CD14-positive monocyte (primary cell): ENCODE data around the gene SPOP. TPM values are rescaled to one million over a fixed set of nuclear protein-coding genes. Genes with fewer than 3 reads are reported as not detected.
A peak's percentile ranks its signal among the peaks of the same experiment; 100 is the strongest.

ENCODE experiments used
- DNase-seq, 3 donors: peaks; one replicate each; pipeline ENCODE4 v3.0.0-alpha.2; 2011 to 2022
- H2AFZ ChIP-seq: 2 replicates; pipeline ENCODE4 v1.6.0; 2012; ENCODE audit warnings: mild to moderate bottlenecking, low read depth, low read length, inconsistent platforms; ENCODE audit not compliant: insufficient read depth, poor library complexity, severe bottlenecking
- H3K27ac ChIP-seq, 2 donors: 1 replicate in 1 of 2; 2 replicates in 1 of 2; pipeline ENCODE4 v1.5.1; 2012 to 2013; ENCODE audit warnings: low read length in 2 of 2, control low read depth in 1 of 2, inconsistent platforms in 1 of 2, low read depth in 1 of 2, mild to moderate bottlenecking in 1 of 2
- H3K27me3 ChIP-seq, 2 donors: one replicate each; pipeline versions ENCODE4 v1.6.0 to v1.6.1; 2011 to 2013; ENCODE audit warnings: low read length in 2 of 2; ENCODE audit not compliant: control insufficient read depth in 2 of 2, insufficient read depth in 2 of 2
- H3K36me3 ChIP-seq, 2 donors: replicated peaks in 1 of 2; 1 replicate in 1 of 2; 2 replicates in 1 of 2; pipeline versions ENCODE4 v1.5.1 to v1.6.1; 2012 to 2013; ENCODE audit warnings: low read length in 2 of 2, control low read depth in 1 of 2, inconsistent platforms in 1 of 2, mild to moderate bottlenecking in 1 of 2; ENCODE audit not compliant: insufficient read depth in 2 of 2, control insufficient read depth in 1 of 2
- H3K4me1 ChIP-seq, 2 donors: 1 replicate in 1 of 2; 2 replicates in 1 of 2; pipeline versions ENCODE4 v1.5.1 to v1.6.1; 2012 to 2013; ENCODE audit warnings: low read length in 2 of 2, control low read depth in 1 of 2, inconsistent platforms in 1 of 2, mild to moderate bottlenecking in 1 of 2, moderate library complexity in 1 of 2; ENCODE audit not compliant: insufficient read depth in 2 of 2, control insufficient read depth in 1 of 2
- H3K4me2 ChIP-seq: replicated peaks from 2 replicates; pipeline ENCODE3; 2012; ENCODE audit warnings: low read length, moderate library complexity, mild to moderate bottlenecking; ENCODE audit not compliant: poor library complexity, severe bottlenecking; ENCODE audit errors: extremely low read depth
- H3K4me3 ChIP-seq, 3 experiments: fragments of 200-600 bp in 1 of 3; sonication (generic) in 1 of 3; replicated peaks in 1 of 3; 1 replicate in 2 of 3; 2 replicates in 1 of 3; pipeline ENCODE4 v1.5.1; 2011 to 2013; ENCODE audit warnings: low read length in 3 of 3, mild to moderate bottlenecking in 3 of 3, control low read depth in 2 of 3, low read depth in 2 of 3, inconsistent platforms in 1 of 3, moderate library complexity in 1 of 3
- H3K79me2 ChIP-seq: 2 replicates; pipeline ENCODE4 v1.6.0; 2012; ENCODE audit warnings: mild to moderate bottlenecking, control low read depth, inconsistent platforms, low read length, moderate library complexity; ENCODE audit not compliant: insufficient read depth
- H3K9ac ChIP-seq: 2 replicates; pipeline ENCODE4 v1.6.0; 2017; ENCODE audit warnings: low read length, mild to moderate bottlenecking; ENCODE audit not compliant: insufficient read depth, poor library complexity, severe bottlenecking
- H3K9me3 ChIP-seq, 2 donors: replicated peaks in 1 of 2; 1 replicate in 1 of 2; 2 replicates in 1 of 2; pipeline versions ENCODE4 v1.5.1 to v1.6.1; 2012 to 2013; ENCODE audit warnings: low read length in 2 of 2, control low read depth in 1 of 2; ENCODE audit not compliant: control insufficient read depth in 1 of 2, insufficient read depth in 1 of 2
- H4K20me1 ChIP-seq: 2 replicates; pipeline ENCODE4 v1.6.0; 2012; ENCODE audit warnings: mild to moderate bottlenecking, low read length, control low read depth, moderate library complexity; ENCODE audit not compliant: insufficient read depth
- H3K27ac Mint-ChIP-seq, 7 donors: one replicate each; pipeline ENCODE4 v1.8.0; 2020; ENCODE audit warnings: mild to moderate bottlenecking in 7 of 7, mixed read lengths in 7 of 7, moderate library complexity in 6 of 7, inconsistent platforms in 2 of 7
- H3K27me3 Mint-ChIP-seq, 3 donors: one replicate each; pipeline ENCODE4 v1.8.0; 2021 to 2022; ENCODE audit warnings: low read depth in 3 of 3, mild to moderate bottlenecking in 3 of 3, mixed read lengths in 3 of 3, moderate library complexity in 3 of 3, inconsistent platforms in 1 of 3
- H3K36me3 Mint-ChIP-seq, 2 donors: one replicate each; pipeline ENCODE4 v1.8.0; 2020; ENCODE audit warnings: mixed read lengths in 2 of 2, inconsistent platforms in 1 of 2, mild to moderate bottlenecking in 1 of 2
- H3K4me1 Mint-ChIP-seq: one replicate; pipeline ENCODE4 v1.8.0; 2020; ENCODE audit warnings: mild to moderate bottlenecking, mixed read lengths
- H3K4me3 Mint-ChIP-seq, 2 donors: one replicate each; pipeline ENCODE4 v1.8.0; 2020; ENCODE audit warnings: mild to moderate bottlenecking in 2 of 2, mixed read lengths in 2 of 2, moderate library complexity in 1 of 2
- H3K9me3 Mint-ChIP-seq, 7 donors: one replicate each; pipeline ENCODE4 v1.8.0; 2020 to 2022; ENCODE audit warnings: mixed read lengths in 7 of 7, mild to moderate bottlenecking in 6 of 7, moderate library complexity in 6 of 7, inconsistent platforms in 2 of 7
- WGBS: methylation state at CpG from one replicate; pipeline ENCODE4 v1.1.5; 2013; ENCODE audit warnings: missing lambda C conversion rate; ENCODE audit not compliant: insufficient coverage; 5-methylcytosine and 5-hydroxymethylcytosine counted together
- intact Hi-C, 2 donors: fragments of 100-400 bp; cut with micrococcal nuclease; formaldehyde crosslinking; loops; one replicate each; pipeline versions ENCODE4 v1.15.0 to v1.15.1; 2023
- polyA plus RNA-seq, 3 donors: library from polyadenylated mRNA; depleted of rRNA in 1 of 3; unstranded in 2 of 3; stranded (reverse) in 1 of 3; fragments of 300-500 nt in 2 of 3; fragments of >200 nt in 1 of 3; fragmentation: Illumina TruSeq in 2 of 3; gene quantifications; 1 replicate in 2 of 3; 2 replicates in 1 of 3; pipeline ENCODE4 v1.2.3, GENCODE V29; 2012 to 2021
- TF ChIP-seq, protein P1 (sequence below): fragments of 200-600 bp; IDR thresholded peaks from one replicate; pipeline ENCODE4 v1.8.0; 2022; ENCODE audit warnings: antibody characterized with exemption, mild to moderate bottlenecking

Gene SPOP
- polyA plus RNA-seq, 3 donors: 41.3 to 65.5 (median 63.2) TPM

DNA sequence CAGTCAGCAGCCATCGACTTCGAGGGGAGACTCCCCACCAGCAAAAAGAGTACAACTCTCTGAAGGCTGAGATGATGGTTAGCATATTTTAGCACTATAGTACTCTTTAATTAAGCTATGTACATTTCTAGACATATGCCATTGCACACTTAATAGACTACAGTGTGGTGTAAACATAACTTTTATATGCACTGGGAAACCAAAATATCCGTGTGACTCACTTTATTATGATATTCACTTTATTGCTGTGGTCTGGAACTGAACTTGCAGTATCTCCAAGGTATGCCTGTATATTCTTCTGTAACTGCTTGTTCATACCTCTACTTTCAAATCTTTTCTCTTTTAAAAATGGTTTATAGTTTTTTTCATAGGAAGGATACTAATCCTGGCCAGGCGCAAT lies 113.3 kb downstream of the SPOP start:
- intact Hi-C loops: loop anchor here (5.0 kb wide), 2 partner anchors 223 to 433 kb away; partner anchors contain the start of genes DLX3 (in 1 of the 2) and KAT7 (in 1 of the 2)
- Mint-ChIP-seq H3K4me1 (peaks cover 17% of the 10 kb centered on the region), H3K27me3 (peaks cover 22 to 28% (median 25%) of the 10 kb centered on the region in 3 donors), H3K9me3 (peaks cover 0 to 4% (median 0%) of the 10 kb centered on the region in 7 donors), H3K4me3 (no peak overlapping the region), H3K27ac (peak overlapping the region in 1 of 7 donors; percentile 49), H3K36me3 (no peaks in the 10 kb centered on the region)
- Histone ChIP-seq H3K4me2 (no peak overlapping the region), H3K4me3 (no peak overlapping the region), H3K9ac (no peak overlapping the region), H3K9me3 (no peaks in the 10 kb centered on the region), H3K4me1 (peaks cover 10 to 13% of the 10 kb centered on the region in 2 donors), H4K20me1 (no peaks in the 10 kb centered on the region), H2AFZ (no peak overlapping the region), H3K79me2 (no peaks in the 10 kb centered on the region), H3K27me3 (peaks cover 3 to 4% of the 10 kb centered on the region in 2 donors), H3K36me3 (no peaks in the 10 kb centered on the region), H3K27ac (no peak overlapping the region)
- no CpG with 5 or more reads among the region's 4 CpGs for WGBS
- no peak for DNase-seq
- TF ChIP-seq, protein P1, sequence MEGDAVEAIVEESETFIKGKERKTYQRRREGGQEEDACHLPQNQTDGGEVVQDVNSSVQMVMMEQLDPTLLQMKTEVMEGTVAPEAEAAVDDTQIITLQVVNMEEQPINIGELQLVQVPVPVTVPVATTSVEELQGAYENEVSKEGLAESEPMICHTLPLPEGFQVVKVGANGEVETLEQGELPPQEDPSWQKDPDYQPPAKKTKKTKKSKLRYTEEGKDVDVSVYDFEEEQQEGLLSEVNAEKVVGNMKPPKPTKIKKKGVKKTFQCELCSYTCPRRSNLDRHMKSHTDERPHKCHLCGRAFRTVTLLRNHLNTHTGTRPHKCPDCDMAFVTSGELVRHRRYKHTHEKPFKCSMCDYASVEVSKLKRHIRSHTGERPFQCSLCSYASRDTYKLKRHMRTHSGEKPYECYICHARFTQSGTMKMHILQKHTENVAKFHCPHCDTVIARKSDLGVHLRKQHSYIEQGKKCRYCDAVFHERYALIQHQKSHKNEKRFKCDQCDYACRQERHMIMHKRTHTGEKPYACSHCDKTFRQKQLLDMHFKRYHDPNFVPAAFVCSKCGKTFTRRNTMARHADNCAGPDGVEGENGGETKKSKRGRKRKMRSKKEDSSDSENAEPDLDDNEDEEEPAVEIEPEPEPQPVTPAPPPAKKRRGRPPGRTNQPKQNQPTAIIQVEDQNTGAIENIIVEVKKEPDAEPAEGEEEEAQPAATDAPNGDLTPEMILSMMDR: no peak

DNA sequence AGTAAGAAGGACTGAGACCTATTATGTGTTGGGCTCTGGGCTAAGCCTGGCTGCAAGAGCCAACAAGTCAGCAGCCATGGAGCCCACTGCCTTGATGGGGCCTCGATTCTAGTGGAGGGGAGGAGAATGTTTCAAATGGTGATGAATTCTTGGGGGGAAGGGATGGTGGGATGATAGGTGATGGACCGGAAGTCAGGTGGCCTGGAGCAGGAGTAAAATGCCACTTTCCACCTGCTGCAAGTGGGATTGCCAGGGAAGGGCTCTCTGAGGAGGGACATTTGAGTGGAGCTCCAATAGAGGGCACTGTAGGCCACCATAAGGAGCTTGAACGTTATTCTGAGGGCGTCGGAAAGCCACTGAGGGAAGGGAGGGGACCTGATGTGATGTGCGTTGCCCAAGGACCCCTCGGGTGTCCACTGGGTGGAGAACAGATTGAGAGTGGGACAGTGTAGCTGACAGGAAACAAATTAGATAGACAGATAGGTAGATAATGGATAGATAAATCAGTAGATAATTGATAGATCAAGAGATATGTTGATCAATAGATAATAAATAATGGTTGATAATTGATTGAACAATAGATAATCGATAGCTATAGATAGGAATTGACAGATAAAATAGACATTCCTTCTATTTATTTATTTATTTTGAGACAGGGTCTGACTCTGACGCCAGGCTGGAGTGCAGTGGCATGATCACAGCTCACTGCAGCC lies 120.4 kb downstream of the SPOP start:
- Mint-ChIP-seq H3K27me3 (peaks cover 5 to 15% (median 15%) of the 10 kb centered on the region in 3 donors), H3K27ac (peak overlapping the region in 1 of 7 donors; percentile 34), H3K9me3 (peaks cover 0 to 2% (median 0%) of the 10 kb centered on the region in 7 donors), H3K4me3 (peak overlapping the region in 1 of 2 donors; percentile 43), H3K4me1 (peaks cover 11% of the 10 kb centered on the region), H3K36me3 (no peaks in the 10 kb centered on the region)
- Histone ChIP-seq H3K9ac (no peak overlapping the region), H3K4me1 (peaks cover 4 to 5% of the 10 kb centered on the region in 2 donors), H2AFZ (no peak overlapping the region), H3K27ac (no peak overlapping the region), H3K36me3 (no peaks in the 10 kb centered on the region), H3K4me2 (no peak overlapping the region), H3K4me3 (no peak overlapping the region), H4K20me1 (no peaks in the 10 kb centered on the region), H3K79me2 (no peaks in the 10 kb centered on the region), H3K27me3 (no peaks in the 10 kb centered on the region), H3K9me3 (no peaks in the 10 kb centered on the region)
- TF ChIP-seq, protein P1: peak; percentile 65
- peak in 2 of 3 donors; percentile 20 to 37 for DNase-seq
- 21% methylated on average over 8 of the region's 9 CpGs for WGBS
- intact Hi-C loops: loop anchor here (2.0 to 10.0 kb wide), 4 partner anchors 60 to 253 kb away; partner anchors contain the start of gene NGFR (in 1 of the 2)
